ENCODE measurements around the gene CLINT1.

- no peak for TF ChIP-seq CTCF (IDR thresholded peaks at IDR 0.05)
- TF ChIP-seq SREBF2 (IDR thresholded peaks at IDR 0.05), result no peak
- TF ChIP-seq HOXA7 (CRISPR knock-in tag; IDR thresholded peaks at IDR 0.05), result no peak
- no peak for TF ChIP-seq CEBPB (IDR thresholded peaks at IDR 0.05)
- no peak for TF ChIP-seq USF2 (IDR thresholded peaks at IDR 0.05)
- TF ChIP-seq MAX (IDR thresholded peaks at IDR 0.05), result no peak
- no peak for TF ChIP-seq SMC3 (IDR thresholded peaks at IDR 0.05)
Observed at GRCh38 chr5:157770665-157771064, 88.3 kb downstream of the CLINT1 start.
